ENCODE measurements around the gene GRID2.
"Not testable (repeated sequence)": the region's sequence is repeated elsewhere in the genome, so short reads cannot be mapped to it uniquely, and the experiment has no call there.

Gene GRID2

GRCh38 chr4:93221771-93222170 is 918.0 kb downstream of the GRID2 start:
- no peak for DNase-seq

GRCh38 chr4:93228021-93228420 is 924.3 kb downstream of the GRID2 start:
- no peak for DNase-seq

GRCh38 chr4:93232883-93233282 is 929.1 kb downstream of the GRID2 start:
- no peak for DNase-seq

GRCh38 chr4:93237521-93237920 is 933.8 kb downstream of the GRID2 start:
- no peak for DNase-seq

- DNase-seq, result no peak
These were observed 939.5 kb downstream of the GRID2 start for GRCh38 chr4:93243262-93243661.

- DNase-seq, result no peak
These were observed 957.4 kb downstream of the GRID2 start for GRCh38 chr4:93261207-93261606.

GRCh38 chr4:93263166-93263565 is 959.4 kb downstream of the GRID2 start:
- DNase-seq, result no peak

- DNase-seq, result no peak
These were observed 964.0 kb downstream of the GRID2 start for GRCh38 chr4:93267747-93268146.

GRCh38 chr4:93285346-93285745 is 981.6 kb downstream of the GRID2 start:
- DNase-seq, result no peak

GRCh38 chr4:93289241-93289640 is 985.5 kb downstream of the GRID2 start:
- DNase-seq, result no peak

GRCh38 chr4:93289831-93290230 is 986.1 kb downstream of the GRID2 start:
- DNase-seq, result no peak

- no peak for DNase-seq
These were observed 995.4 kb downstream of the GRID2 start for GRCh38 chr4:93299118-93299517.

GRCh38 chr4:93300780-93301555 is 997.2 kb downstream of the GRID2 start:
- not testable (repeated sequence) for DNase-seq

GRCh38 chr4:93302310-93302709 is 998.5 kb downstream of the GRID2 start:
- DNase-seq, result no peak

GRCh38 chr4:93303440-93303839 is 999.7 kb downstream of the GRID2 start:
- DNase-seq, result no peak

- no peak for DNase-seq
These were observed 1008.5 kb downstream of the GRID2 start for GRCh38 chr4:93312299-93312698.

- DNase-seq, result no peak
These were observed 1009.4 kb downstream of the GRID2 start for GRCh38 chr4:93313197-93313596.

GRCh38 chr4:93317057-93317456 is 1013.3 kb downstream of the GRID2 start:
- no peak for DNase-seq

GRCh38 chr4:93317561-93317960 is 1013.8 kb downstream of the GRID2 start:
- no peak for DNase-seq

- DNase-seq, result no peak
These were observed 1015.3 kb downstream of the GRID2 start for GRCh38 chr4:93319041-93319440.

- no peak for DNase-seq
These were observed 1016.6 kb downstream of the GRID2 start for GRCh38 chr4:93320356-93320755.

- no peak for DNase-seq
These were observed 1023.6 kb downstream of the GRID2 start for GRCh38 chr4:93327346-93327745.

- no peak for DNase-seq
These were observed 1030.2 kb downstream of the GRID2 start for GRCh38 chr4:93334003-93334402.

- no peak for DNase-seq
These were observed 1033.4 kb downstream of the GRID2 start for GRCh38 chr4:93337196-93337595.

- DNase-seq, result no peak
These were observed 1039.0 kb downstream of the GRID2 start for GRCh38 chr4:93342738-93343137.

Data from activated CD4-positive, alpha-beta T cell treated with anti-CD3 and anti-CD28 coated beads, Interleukin-2, amount 50 U/mL, for 16 hours (primary cell).